Thyroid gland (tissue), 4 donors: ENCODE data around the gene ZBTB7C. TPM values are rescaled to one million over a fixed set of nuclear protein-coding genes. Genes with fewer than 3 reads are reported as not detected.

ENCODE experiments used
- DNase-seq, 2 donors: peaks; one replicate each; pipeline ENCODE4 v3.0.0-alpha.2; 2019
- H3K27ac ChIP-seq, 3 donors: fragments of 200-600 bp; sonication (generic); 1 replicate in 2 of 3; 2 replicates in 1 of 3; pipeline ENCODE4 v1.5.1; 2016 to 2019; ENCODE audit warnings: mild to moderate bottlenecking in 1 of 3, moderate library complexity in 1 of 3
- H3K27me3 ChIP-seq: fragments of 200-600 bp; sonication (generic); one replicate; pipeline ENCODE4 v1.5.1; 2019
- H3K36me3 ChIP-seq, 2 donors: fragments of 200-600 bp; sonication (generic); one replicate each; pipeline ENCODE4 v1.5.1; 2016 to 2019
- H3K4me1 ChIP-seq, 2 donors: fragments of 200-600 bp; sonication (generic); one replicate each; pipeline ENCODE4 v1.5.1; 2017 to 2019
- H3K4me3 ChIP-seq, 3 donors: fragments of 200-600 bp; sonication (generic); replicated peaks in 1 of 3; 1 replicate in 2 of 3; 2 replicates in 1 of 3; pipeline ENCODE4 v1.5.1; 2016; ENCODE audit warnings: mild to moderate bottlenecking in 1 of 3
- H3K9me3 ChIP-seq: fragments of 200-600 bp; sonication (generic); one replicate; pipeline ENCODE4 v1.5.1; 2017
- POLR2A ChIP-seq, 2 donors: fragments of 450-650 bp; IDR thresholded peaks; one replicate each; pipeline ENCODE4 v1.6.1; 2017; ENCODE audit warnings: antibody characterized with exemption in 2 of 2, mild to moderate bottlenecking in 2 of 2, moderate library complexity in 1 of 2
- WGBS, 2 donors: methylation state at CpG; one replicate each; pipeline ENCODE4 v1.1.5; 2017; 5-methylcytosine and 5-hydroxymethylcytosine counted together
- intact Hi-C: fragments of 100-400 bp; cut with DNase I; formaldehyde crosslinking; loops from one replicate; pipeline ENCODE4 v1.15.1; 2023
- total RNA-seq, 4 donors: library from RNA; depleted of rRNA; stranded (reverse); fragments of >200 nt; gene quantifications; one replicate each; pipeline ENCODE4 v1.2.3, GENCODE V29; 2016
- TF ChIP-seq, protein P1 (sequence below), 6 experiments: fragments of 200-600 bp in 3 of 6; fragments of 450-650 bp in 3 of 6; sonication (generic) in 3 of 6; IDR thresholded peaks; one replicate each; pipeline ENCODE4 v1.5.1; 2016 to 2019; ENCODE audit warnings: antibody characterized with exemption in 6 of 6, mild to moderate bottlenecking in 2 of 6, inconsistent platforms in 1 of 6, moderate library complexity in 1 of 6

Gene ZBTB7C
- total RNA-seq, 4 donors from 2014 or later, result 41.7 to 66.7 (median 49.5) TPM

DNA sequence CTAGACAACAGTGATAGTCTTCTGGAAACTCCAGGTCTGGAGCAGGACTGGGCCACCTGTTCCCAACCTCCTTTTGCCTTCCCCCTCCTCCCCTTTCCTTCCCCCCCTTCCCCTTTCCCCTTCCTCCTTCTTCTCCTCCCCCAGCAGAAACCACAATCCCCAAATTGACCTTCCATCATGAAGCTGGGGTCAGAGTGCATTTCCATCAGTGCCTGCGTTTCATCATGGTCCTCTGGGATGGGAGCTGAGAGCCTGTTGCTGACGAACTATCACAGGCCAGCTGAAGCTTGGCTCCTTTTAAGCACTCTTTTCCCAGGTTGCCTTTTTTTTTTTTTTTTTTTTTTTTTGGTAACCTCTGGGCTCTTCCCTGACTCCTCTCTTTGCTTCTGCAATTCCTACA is 426.1 kb downstream of the ZBTB7C start:
- Histone ChIP-seq H3K36me3 (no peaks in the 10 kb centered on the region), H3K27ac (no peak overlapping the region), H3K27me3 (no peaks in the 10 kb centered on the region), H3K9me3 (no peaks in the 10 kb centered on the region), H3K4me1 (no peaks in the 10 kb centered on the region), H3K4me3 (no peak overlapping the region)
- no peak for TF ChIP-seq POLR2A (IDR thresholded peaks at IDR 0.05)
- TF ChIP-seq, protein P1, sequence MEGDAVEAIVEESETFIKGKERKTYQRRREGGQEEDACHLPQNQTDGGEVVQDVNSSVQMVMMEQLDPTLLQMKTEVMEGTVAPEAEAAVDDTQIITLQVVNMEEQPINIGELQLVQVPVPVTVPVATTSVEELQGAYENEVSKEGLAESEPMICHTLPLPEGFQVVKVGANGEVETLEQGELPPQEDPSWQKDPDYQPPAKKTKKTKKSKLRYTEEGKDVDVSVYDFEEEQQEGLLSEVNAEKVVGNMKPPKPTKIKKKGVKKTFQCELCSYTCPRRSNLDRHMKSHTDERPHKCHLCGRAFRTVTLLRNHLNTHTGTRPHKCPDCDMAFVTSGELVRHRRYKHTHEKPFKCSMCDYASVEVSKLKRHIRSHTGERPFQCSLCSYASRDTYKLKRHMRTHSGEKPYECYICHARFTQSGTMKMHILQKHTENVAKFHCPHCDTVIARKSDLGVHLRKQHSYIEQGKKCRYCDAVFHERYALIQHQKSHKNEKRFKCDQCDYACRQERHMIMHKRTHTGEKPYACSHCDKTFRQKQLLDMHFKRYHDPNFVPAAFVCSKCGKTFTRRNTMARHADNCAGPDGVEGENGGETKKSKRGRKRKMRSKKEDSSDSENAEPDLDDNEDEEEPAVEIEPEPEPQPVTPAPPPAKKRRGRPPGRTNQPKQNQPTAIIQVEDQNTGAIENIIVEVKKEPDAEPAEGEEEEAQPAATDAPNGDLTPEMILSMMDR (IDR thresholded peaks at IDR 0.05), result no peak
- intact Hi-C loops, result no loop called here
- DNase-seq, result no peak
- 82 to 95% methylated on average over 2 of the region's 2 CpGs for WGBS, 2 donors

GRCh38 chr18:47981830-47982229 is 427.4 kb downstream of the ZBTB7C start:
- Histone ChIP-seq H3K27me3 (no peaks in the 10 kb centered on the region), H3K4me3 (no peak overlapping the region), H3K4me1 (no peaks in the 10 kb centered on the region), H3K9me3 (no peaks in the 10 kb centered on the region), H3K36me3 (no peaks in the 10 kb centered on the region), H3K27ac (no peak overlapping the region)
- 95 to 96% methylated on average over 4 of the region's 4 CpGs for WGBS, 2 donors
- no peak for TF ChIP-seq POLR2A (IDR thresholded peaks at IDR 0.05)
- TF ChIP-seq, protein P1 (IDR thresholded peaks at IDR 0.05), result no peak
- no peak for DNase-seq
- intact Hi-C loops, result no loop called here

- intact Hi-C loops, result no loop called here
- no peak overlapping the region for H3K4me3 ChIP-seq
- no peak overlapping the region for H3K27ac ChIP-seq
- no peaks in the 10 kb centered on the region for H3K27me3 ChIP-seq
- WGBS, 2 donors, result 88% methylated on average over 3 of the region's 3 CpGs
- H3K9me3 ChIP-seq, result no peaks in the 10 kb centered on the region
- H3K36me3 ChIP-seq, result no peaks in the 10 kb centered on the region
- no peak for DNase-seq
- H3K4me1 ChIP-seq, result no peaks in the 10 kb centered on the region
- no peak for TF ChIP-seq POLR2A (IDR thresholded peaks at IDR 0.05)
- TF ChIP-seq, protein P1 (IDR thresholded peaks at IDR 0.05), result no peak
Observed at GRCh38 chr18:47981320-47981719, 427.9 kb downstream of the ZBTB7C start.

- Histone ChIP-seq H3K36me3 (no peaks in the 10 kb centered on the region), H3K4me3 (no peak overlapping the region), H3K4me1 (no peaks in the 10 kb centered on the region), H3K27ac (no peak overlapping the region), H3K9me3 (no peaks in the 10 kb centered on the region), H3K27me3 (no peaks in the 10 kb centered on the region)
- TF ChIP-seq POLR2A (IDR thresholded peaks at IDR 0.05), result no peak
- TF ChIP-seq, protein P1 (IDR thresholded peaks at IDR 0.05), result no peak
- WGBS, 2 donors, result 42% methylated on average over 5 of the region's 5 CpGs
- no peak for DNase-seq
- intact Hi-C loops, result no loop called here
Observed at GRCh38 chr18:47979611-47980200, 429.5 kb downstream of the ZBTB7C start.

GRCh38 chr18:47978603-47979002 is 430.6 kb downstream of the ZBTB7C start:
- Histone ChIP-seq H3K4me1 (no peaks in the 10 kb centered on the region), H3K4me3 (no peak overlapping the region), H3K27ac (no peak overlapping the region), H3K27me3 (no peaks in the 10 kb centered on the region), H3K36me3 (no peaks in the 10 kb centered on the region), H3K9me3 (no peaks in the 10 kb centered on the region)
- TF ChIP-seq, protein P1 (IDR thresholded peaks at IDR 0.05), result no peak
- no peak for TF ChIP-seq POLR2A (IDR thresholded peaks at IDR 0.05)
- no peak for DNase-seq
- 88 to 93% methylated on average over 1 of the region's 1 CpG for WGBS, 2 donors
- intact Hi-C loops, result no loop called here
